Activated naive CD4-positive, alpha-beta T cell treated with anti-CD3 and anti-CD28 coated beads for 36 hours (primary cell): ENCODE measurements around the gene ADAMTS20. TPM values are rescaled to one million over a fixed set of nuclear protein-coding genes. Genes with fewer than 3 reads are reported as not detected.
"Not testable (repeated sequence)": the region's sequence is repeated elsewhere in the genome, so short reads cannot be mapped to it uniquely, and the experiment has no call there.

Experiments used
- CTCF ChIA-PET: fragments of 350-600 bp; sonication (Branson Sonifier 250); formaldehyde crosslinking; loops from one replicate; lab custom pipeline; 2021; ENCODE audit warnings: antibody characterized with exemption; lab: Charles Lee
- DNase-seq: peaks from one replicate; pipeline ENCODE4 v3.0.0-alpha.2; 2020
- H3K27ac Mint-ChIP-seq: one replicate; pipeline ENCODE4 v1.8.0; 2021; ENCODE audit warnings: mild to moderate bottlenecking, mixed read lengths
- H3K27me3 Mint-ChIP-seq: one replicate; pipeline ENCODE4 v1.8.0; 2021; ENCODE audit warnings: low read depth, mixed read lengths
- H3K36me3 Mint-ChIP-seq: one replicate; pipeline ENCODE4 v1.8.0; 2021; ENCODE audit warnings: low read depth, mixed read lengths
- H3K4me1 Mint-ChIP-seq: one replicate; pipeline ENCODE4 v1.8.0; 2021; ENCODE audit warnings: low read depth, mixed read lengths
- H3K4me3 Mint-ChIP-seq: one replicate; pipeline ENCODE4 v1.8.0; 2021; ENCODE audit warnings: mild to moderate bottlenecking, moderate library complexity, mixed read lengths
- H3K9me3 Mint-ChIP-seq: one replicate; pipeline ENCODE4 v1.8.0; 2021; ENCODE audit warnings: mixed read lengths
- intact Hi-C: fragments of 100-400 bp; cut with micrococcal nuclease; formaldehyde crosslinking; loops from one replicate; pipeline ENCODE4 v1.15.1; 2023
- total RNA-seq, 2 experiments: library from RNA; stranded (reverse); gene quantifications; one replicate each; pipeline ENCODE4 v1.2.3, GENCODE V29; 2021

The ADAMTS20 gene
- total RNA-seq, 2 experiments from 2014 or later = not detected

GRCh38 chr12:43345023-43345422, 207.0 kb downstream of the ADAMTS20 start:
- no peak for DNase-seq
- no peaks in the 10 kb centered on the region for H3K4me1 Mint-ChIP-seq
- H3K4me3 Mint-ChIP-seq = no peak overlapping the region
- intact Hi-C loops = no loop called here
- peaks cover 13% of the 10 kb centered on the region for H3K9me3 Mint-ChIP-seq
- CTCF ChIA-PET = no interaction called here
- peaks cover 2% of the 10 kb centered on the region for H3K27me3 Mint-ChIP-seq
- no peaks in the 10 kb centered on the region for H3K36me3 Mint-ChIP-seq
- no peak overlapping the region for H3K27ac Mint-ChIP-seq

- peaks cover 13% of the 10 kb centered on the region for H3K9me3 Mint-ChIP-seq
- H3K27ac Mint-ChIP-seq, intact Hi-C loops, H3K36me3 Mint-ChIP-seq, H3K4me3 Mint-ChIP-seq, H3K27me3 Mint-ChIP-seq, CTCF ChIA-PET, DNase-seq, H3K4me1 Mint-ChIP-seq: not testable (repeated sequence)
Measured at GRCh38 chr12:43341785-43342313, 210.2 kb downstream of the ADAMTS20 start.

GRCh38 chr12:43338848-43339526, 213.0 kb downstream of the ADAMTS20 start:
- peaks cover 2% of the 10 kb centered on the region for H3K27me3 Mint-ChIP-seq
- H3K4me3 Mint-ChIP-seq = no peak overlapping the region
- H3K27ac Mint-ChIP-seq = no peak overlapping the region
- no peaks in the 10 kb centered on the region for H3K36me3 Mint-ChIP-seq
- intact Hi-C loops = loop anchor here (5.0 kb wide), 1 partner anchor 752 kb away; the partner anchor contains the start of gene PRICKLE1
- H3K4me1 Mint-ChIP-seq = no peaks in the 10 kb centered on the region
- DNase-seq = no peak
- H3K9me3 Mint-ChIP-seq = no peaks in the 10 kb centered on the region
- CTCF ChIA-PET = no interaction called here

- intact Hi-C loops = loop anchor here (2.0 to 5.0 kb wide), 2 partner anchors 751 to 855 kb away; partner anchors contain the start of gene PRICKLE1
- Mint-ChIP-seq H3K27ac (no peak overlapping the region), H3K4me3 (no peak overlapping the region), H3K27me3 (peaks cover 2% of the 10 kb centered on the region), H3K4me1 (no peaks in the 10 kb centered on the region), H3K9me3 (no peaks in the 10 kb centered on the region), H3K36me3 (no peaks in the 10 kb centered on the region)
- no peak for DNase-seq
- CTCF ChIA-PET = no interaction called here
Measured at GRCh38 chr12:43337571-43338444, 214.2 kb downstream of the ADAMTS20 start.

GRCh38 chr12:43336962-43337555, 214.9 kb downstream of the ADAMTS20 start:
- no peaks in the 10 kb centered on the region for H3K36me3 Mint-ChIP-seq
- intact Hi-C loops = loop anchor here (2.0 to 5.0 kb wide), 2 partner anchors 750 to 854 kb away; partner anchors contain the start of gene PRICKLE1
- no peak overlapping the region for H3K4me3 Mint-ChIP-seq
- CTCF ChIA-PET = no interaction called here
- H3K4me1 Mint-ChIP-seq = no peaks in the 10 kb centered on the region
- H3K9me3 Mint-ChIP-seq = no peaks in the 10 kb centered on the region
- H3K27me3 Mint-ChIP-seq = peaks cover 2% of the 10 kb centered on the region
- DNase-seq = no peak
- H3K27ac Mint-ChIP-seq = no peak overlapping the region

GRCh38 chr12:43333644-43334043, 218.4 kb downstream of the ADAMTS20 start:
- intact Hi-C loops = no loop called here
- Mint-ChIP-seq H3K4me3 (no peak overlapping the region), H3K4me1 (no peaks in the 10 kb centered on the region), H3K36me3 (no peaks in the 10 kb centered on the region), H3K27ac (no peak overlapping the region), H3K9me3 (no peaks in the 10 kb centered on the region), H3K27me3 (peaks cover 2% of the 10 kb centered on the region)
- CTCF ChIA-PET = no interaction called here
- DNase-seq = no peak

- Mint-ChIP-seq H3K9me3 (no peaks in the 10 kb centered on the region), H3K4me1 (no peaks in the 10 kb centered on the region), H3K36me3 (no peaks in the 10 kb centered on the region), H3K27ac (no peak overlapping the region), H3K4me3 (no peak overlapping the region), H3K27me3 (peaks cover 2% of the 10 kb centered on the region)
- CTCF ChIA-PET = no interaction called here
- DNase-seq = no peak
- intact Hi-C loops = no loop called here
Measured at GRCh38 chr12:43332977-43333640, 218.9 kb downstream of the ADAMTS20 start.

- intact Hi-C loops = no loop called here
- no peaks in the 10 kb centered on the region for H3K36me3 Mint-ChIP-seq
- H3K27ac Mint-ChIP-seq = no peak overlapping the region
- no peaks in the 10 kb centered on the region for H3K9me3 Mint-ChIP-seq
- DNase-seq = no peak
- CTCF ChIA-PET = interaction anchor here (0.6 kb wide), 1 partner anchor 1380 kb away, joined by 3 read pairs; no protein-coding TSS in a partner anchor
- no peak overlapping the region for H3K4me3 Mint-ChIP-seq
- H3K4me1 Mint-ChIP-seq = no peaks in the 10 kb centered on the region
- peaks cover 2% of the 10 kb centered on the region for H3K27me3 Mint-ChIP-seq
Measured at GRCh38 chr12:43331935-43332334, 220.1 kb downstream of the ADAMTS20 start.

- Mint-ChIP-seq H3K4me1 (no peaks in the 10 kb centered on the region), H3K27ac (no peak overlapping the region), H3K27me3 (peaks cover 2% of the 10 kb centered on the region), H3K36me3 (no peaks in the 10 kb centered on the region), H3K4me3 (no peak overlapping the region), H3K9me3 (no peaks in the 10 kb centered on the region)
- CTCF ChIA-PET = no interaction called here
- no peak for DNase-seq
- intact Hi-C loops = no loop called here
Measured at GRCh38 chr12:43329375-43329774, 222.6 kb downstream of the ADAMTS20 start.

- H3K36me3 Mint-ChIP-seq = no peaks in the 10 kb centered on the region
- H3K27ac Mint-ChIP-seq = no peak overlapping the region
- no peak for DNase-seq
- peaks cover 2% of the 10 kb centered on the region for H3K9me3 Mint-ChIP-seq
- H3K4me3 Mint-ChIP-seq = no peak overlapping the region
- CTCF ChIA-PET = interaction anchor here (0.6 kb wide), 1 partner anchor 347 kb away, joined by 3 read pairs; no protein-coding TSS in a partner anchor
- peaks cover 2% of the 10 kb centered on the region for H3K27me3 Mint-ChIP-seq
- intact Hi-C loops = no loop called here
- no peaks in the 10 kb centered on the region for H3K4me1 Mint-ChIP-seq
Measured at GRCh38 chr12:43325786-43326185, 226.2 kb downstream of the ADAMTS20 start.

- Mint-ChIP-seq H3K9me3 (peaks cover 2% of the 10 kb centered on the region), H3K4me3 (no peak overlapping the region), H3K27me3 (no peaks in the 10 kb centered on the region), H3K4me1 (no peaks in the 10 kb centered on the region), H3K36me3 (no peaks in the 10 kb centered on the region), H3K27ac (no peak overlapping the region)
- CTCF ChIA-PET = no interaction called here
- DNase-seq = no peak
- intact Hi-C loops = no loop called here
Measured at GRCh38 chr12:43320281-43320680, 231.7 kb downstream of the ADAMTS20 start.

GRCh38 chr12:43318021-43318420, 234.0 kb downstream of the ADAMTS20 start:
- Mint-ChIP-seq H3K27ac (no peak overlapping the region), H3K4me3 (no peak overlapping the region), H3K27me3 (no peaks in the 10 kb centered on the region), H3K4me1 (no peaks in the 10 kb centered on the region), H3K36me3 (no peaks in the 10 kb centered on the region), H3K9me3 (peaks cover 2% of the 10 kb centered on the region)
- no peak for DNase-seq
- intact Hi-C loops = no loop called here
- CTCF ChIA-PET = no interaction called here
